Medulla oblongata (tissue), 1 donor: ENCODE results near the gene RIPOR2.
"Not testable (repeated sequence)": the region's sequence is repeated elsewhere in the genome, so short reads cannot be mapped to it uniquely, and the experiment has no call there.

Experiments
- DNase-seq: peaks from one replicate; pipeline ENCODE4 v3.0.0-alpha.2; 2015; ENCODE audit errors: extremely low spot score

The RIPOR2 gene

DNA sequence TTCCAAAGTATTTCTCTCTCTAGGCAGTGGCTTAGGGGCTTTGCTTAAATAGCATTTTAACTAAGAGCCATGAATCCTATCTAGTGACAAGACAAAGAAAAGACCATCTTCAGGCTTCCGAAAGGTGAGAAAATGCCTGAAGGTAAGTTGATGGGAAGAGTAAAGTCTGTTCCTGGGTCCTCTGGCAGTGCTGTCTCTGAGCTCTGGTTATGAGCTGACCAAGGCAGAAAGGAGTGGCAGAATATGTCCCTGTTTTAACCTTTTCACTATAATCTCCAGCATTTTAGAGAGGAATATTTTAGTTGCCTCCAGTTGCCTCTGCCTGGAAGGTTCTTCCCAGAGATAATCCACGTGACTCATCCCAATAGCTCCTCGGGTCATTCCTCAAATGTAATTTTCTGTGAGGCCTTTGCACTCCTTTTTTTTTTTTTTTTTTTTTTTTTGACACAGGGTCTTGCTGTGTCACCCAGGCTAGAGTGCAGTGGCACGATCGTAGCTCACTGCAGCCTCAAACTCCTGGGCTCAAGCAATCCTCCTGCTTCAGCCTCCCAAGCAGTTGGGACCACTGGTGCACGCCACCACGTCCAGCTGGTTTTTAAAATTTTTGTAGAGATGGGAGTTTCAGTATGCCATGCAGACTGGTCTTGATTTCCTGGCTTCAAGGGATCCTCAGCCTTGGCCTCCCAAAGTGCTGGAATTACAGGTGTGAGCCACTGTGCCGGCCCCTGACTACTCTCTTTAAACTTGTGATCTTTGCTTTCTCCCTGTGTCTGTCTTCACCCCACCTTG lies 133.3 kb downstream of the RIPOR2 start:
- no peak for DNase-seq

DNA sequence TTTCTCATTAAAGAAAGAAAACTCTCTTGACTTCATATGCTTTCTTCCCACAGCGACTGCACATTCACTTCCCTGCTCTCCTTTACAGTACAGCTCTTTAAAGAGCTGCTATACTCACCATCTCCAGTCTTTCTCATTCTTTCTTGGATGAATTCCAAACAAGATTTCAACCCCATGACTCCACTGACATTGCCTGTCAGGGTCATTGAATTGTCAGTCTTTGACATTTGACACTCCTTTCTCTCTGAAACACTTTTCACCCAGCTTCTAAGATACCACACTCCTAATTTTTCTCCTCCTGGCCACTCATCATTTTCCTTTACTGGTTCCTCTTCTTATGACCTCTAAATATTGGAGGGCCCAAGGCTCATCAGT lies 136.2 kb downstream of the RIPOR2 start:
- no peak for DNase-seq

DNA sequence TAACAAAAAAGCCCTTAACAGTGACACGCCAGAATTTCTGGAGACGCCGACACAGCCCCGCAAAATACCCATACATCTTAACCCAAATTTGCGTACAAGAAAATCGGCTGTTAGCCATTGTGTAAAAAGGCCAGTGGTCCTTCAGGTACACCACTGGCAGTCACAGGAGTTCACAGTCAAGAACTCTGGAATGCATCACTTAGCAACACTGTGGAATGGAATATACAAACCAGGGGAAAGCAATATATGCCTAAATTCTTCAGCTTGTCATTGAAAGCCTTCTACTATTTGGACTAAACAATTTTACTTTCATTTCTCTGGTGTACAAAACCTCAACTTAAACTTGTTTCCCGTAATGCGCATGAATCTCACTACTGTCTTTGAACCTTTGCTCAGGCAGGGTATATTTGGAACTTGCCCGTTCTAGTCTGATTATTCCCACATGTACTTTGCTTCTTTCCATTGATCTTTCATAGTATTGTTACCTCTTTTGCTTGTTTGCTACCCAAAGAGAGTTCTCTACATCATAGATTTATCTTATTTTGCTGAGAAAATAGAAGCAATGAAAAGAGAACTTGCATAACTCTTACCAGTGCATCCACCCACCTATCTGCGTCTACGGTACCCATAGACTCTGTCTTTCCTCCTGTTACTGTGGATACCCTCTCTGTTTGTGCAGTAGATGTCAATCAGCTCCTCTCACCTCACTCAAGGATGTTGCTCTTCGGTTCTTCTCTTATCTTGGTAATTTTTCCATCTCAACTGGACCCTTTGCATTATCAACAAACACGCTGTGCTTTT lies 136.8 kb downstream of the RIPOR2 start, which contains the start of gene ARMH2:
TSS of gene ARMH2 (minus strand) at position 178 of the 801 bp plus-strand sequence. CDS start at position 118, 60 bp downstream.
- DNase-seq: no peak

DNA sequence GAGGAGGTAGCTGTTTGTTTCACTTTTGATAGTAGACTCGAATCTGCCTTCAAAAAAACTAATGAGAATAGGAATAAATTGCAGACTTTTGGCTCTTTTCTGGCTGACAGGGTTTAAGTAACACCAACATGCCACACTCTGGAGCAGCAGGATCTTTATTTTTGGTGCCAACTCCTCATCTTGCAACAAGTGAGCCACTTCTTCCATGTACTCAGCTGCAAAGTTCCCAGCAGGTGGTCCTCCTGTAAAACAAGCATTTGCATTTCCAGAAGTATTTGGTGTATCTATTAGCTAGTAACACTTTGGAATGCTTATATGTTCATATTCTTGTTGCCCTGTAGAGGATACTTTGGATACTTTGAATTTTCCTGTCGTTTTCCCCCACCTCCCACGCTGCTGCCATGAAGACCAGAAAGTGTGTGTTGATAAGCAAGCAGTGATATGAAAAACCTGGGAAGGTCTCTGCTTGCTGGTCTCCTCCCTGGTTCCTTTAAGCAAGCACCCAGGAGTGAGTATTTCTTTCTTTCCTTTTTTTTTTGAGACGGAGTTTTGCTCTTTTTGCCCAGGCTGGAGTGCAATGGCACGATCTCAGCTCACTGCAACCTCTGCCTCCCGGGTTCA lies 138.1 kb downstream of the RIPOR2 start:
- DNase-seq: no peak

DNA sequence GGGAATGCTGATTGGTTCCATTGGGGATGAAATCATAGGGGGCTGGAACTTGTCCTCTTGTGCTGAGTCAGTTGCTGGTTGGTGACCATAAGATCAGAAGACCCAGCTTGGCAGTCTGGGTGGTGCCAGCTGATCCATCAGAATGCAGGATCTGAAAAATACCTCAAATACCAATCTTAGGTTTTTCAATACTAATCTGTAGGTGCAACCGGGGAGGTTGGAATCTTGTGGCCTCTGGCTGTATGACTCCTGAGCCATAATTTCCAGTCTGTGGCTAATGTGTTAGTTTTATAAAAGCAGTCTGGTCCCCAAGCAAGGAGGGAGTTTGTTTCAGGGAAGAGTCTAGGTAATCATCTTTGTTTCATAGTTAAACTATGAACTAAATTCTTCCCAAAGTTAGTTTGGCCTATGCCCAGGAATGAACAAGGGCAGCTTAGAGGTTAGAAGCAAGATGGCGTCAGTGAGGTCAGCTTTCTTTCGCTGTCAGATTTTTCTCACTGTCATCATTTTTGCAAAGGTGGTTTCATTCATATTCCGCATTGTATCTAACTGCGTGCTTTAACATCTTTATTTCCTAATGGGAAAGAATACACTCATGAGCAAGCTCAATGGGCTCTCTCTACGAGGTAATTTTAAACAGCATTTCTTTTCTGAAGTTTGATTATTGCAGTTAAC lies 139.0 kb downstream of the RIPOR2 start:
- DNase-seq: no peak

DNA sequence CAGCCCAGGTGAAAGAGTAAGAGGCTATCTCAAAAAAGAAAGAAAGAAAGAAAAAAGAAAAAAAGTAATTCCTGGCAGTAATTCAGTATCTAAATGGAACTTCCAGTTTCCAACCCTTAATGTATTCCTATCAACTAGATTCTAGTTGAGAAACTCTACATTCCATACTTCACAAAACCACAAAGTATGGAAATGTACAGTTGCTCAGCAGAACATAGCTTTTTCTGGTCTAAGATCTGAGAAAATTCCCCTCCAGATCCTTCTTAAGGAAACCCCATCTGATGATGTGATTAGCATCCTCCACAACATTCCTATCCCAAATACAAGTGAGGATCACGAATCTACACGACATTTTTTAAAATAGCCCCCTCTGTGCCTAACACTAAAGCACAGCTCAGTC lies 140.7 kb downstream of the RIPOR2 start:
- DNase-seq: no peak

DNA sequence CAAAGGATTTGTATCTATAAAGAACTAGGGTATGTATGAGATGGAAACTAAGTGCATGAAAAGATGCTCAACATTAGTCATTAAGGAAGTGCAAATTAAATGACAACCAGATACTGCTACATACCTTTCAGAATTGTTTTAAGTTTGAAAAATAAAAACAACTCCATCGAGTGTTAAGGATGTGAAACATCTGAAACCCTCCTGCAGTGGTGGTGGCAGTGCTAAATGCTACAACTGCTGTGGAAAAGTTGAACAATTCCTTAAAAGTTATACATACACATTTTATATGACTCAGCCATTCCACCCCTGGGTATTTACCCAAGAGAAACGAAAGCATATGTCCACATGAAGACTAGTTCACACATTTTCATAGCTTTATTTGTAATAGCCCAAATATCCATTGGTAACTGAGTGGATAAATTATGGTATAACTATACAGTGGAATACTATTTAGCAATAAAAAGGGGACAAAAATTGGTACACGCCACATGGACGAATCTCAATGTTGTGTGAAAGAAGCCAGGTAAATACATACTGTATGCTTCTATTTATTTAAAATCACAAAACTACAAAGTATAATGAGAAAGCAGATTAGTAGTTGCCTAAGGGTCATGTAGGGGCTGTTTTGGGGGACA lies 147.6 kb downstream of the RIPOR2 start:
- DNase-seq: no peak

DNA sequence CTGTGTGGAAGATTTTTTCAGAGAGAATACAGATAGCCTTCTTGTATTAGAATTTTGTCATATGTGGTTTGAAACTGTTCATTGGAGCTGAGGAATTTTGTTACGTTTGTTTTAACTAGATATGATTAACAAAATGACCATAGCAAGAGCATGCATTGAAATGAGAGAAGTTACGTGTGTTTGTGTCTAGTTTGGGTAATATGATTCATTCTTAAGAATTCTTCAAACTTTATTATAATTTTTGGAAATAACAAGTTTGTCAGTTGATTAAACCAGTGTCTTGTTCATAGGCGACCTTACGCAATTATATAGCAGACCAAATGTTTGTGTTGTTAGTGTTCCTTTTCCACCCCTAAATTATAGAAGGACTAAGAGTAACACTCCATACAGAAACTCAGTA lies 155.6 kb downstream of the RIPOR2 start:
- DNase-seq: no peak

DNA sequence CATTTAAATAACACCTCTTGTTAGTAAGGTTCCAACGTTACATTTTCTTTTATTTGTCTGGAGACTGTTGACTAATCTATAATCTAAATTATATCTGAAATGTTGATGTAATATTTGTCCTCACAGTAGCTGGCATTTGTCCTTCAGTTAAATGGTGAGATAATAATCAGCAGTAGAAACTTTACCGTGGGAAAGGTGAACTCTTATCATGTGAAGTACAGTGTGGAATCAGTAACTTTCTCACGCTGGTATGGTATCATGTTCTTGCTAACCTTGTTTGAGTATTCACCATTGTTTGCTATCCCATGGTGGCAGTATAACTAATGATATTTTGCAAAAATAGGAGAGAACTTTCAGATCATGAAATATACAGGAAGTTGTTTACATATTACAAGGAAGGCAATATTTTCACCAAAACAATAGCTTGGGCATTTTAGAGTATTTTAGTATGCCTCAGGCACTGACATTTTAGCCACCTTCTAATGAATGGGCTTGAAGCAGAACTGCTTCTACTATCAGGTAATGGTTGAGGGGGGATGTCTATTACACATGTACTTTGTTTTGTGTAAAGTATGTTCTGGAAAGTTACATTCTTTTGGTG lies 156.2 kb downstream of the RIPOR2 start:
- DNase-seq: no peak

DNA sequence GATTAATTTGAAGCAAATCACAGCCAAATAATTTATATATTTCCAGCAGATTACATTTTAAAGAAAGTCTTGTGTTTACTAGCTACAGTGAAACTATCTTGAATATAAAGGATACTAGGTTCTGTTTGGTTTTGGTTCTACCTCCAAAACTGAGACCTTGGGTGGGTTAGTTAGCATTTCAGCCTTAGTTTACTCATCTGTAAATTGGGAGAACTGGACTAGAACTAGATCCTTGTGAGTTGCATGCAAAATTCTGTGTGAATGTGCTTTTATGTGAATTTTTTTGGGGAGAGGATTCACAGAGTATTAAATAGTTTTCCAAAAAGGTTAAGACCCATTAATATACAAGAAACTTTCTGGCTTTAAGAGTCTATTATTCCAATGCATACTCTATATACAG lies 156.9 kb downstream of the RIPOR2 start:
- no peak for DNase-seq

DNA sequence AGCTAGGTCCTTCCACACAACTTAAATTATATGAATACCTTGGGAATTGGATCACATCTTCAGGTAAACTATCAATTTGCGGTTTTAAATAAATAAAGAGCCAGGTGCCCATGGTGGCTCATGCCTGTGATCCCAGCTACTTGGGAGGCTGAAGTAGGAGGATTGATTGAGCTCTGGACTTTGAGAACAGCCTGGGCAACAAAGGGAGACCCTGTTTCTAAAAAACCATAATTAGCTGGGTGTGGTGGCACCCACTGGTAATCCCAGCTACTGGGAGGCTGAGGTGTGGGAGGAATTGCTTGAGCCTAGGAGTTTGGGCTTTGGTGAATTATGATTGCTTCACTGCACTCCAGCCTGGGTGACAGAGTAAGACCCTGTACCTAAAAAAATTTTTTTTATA lies 157.6 kb downstream of the RIPOR2 start:
- DNase-seq: no peak

DNA sequence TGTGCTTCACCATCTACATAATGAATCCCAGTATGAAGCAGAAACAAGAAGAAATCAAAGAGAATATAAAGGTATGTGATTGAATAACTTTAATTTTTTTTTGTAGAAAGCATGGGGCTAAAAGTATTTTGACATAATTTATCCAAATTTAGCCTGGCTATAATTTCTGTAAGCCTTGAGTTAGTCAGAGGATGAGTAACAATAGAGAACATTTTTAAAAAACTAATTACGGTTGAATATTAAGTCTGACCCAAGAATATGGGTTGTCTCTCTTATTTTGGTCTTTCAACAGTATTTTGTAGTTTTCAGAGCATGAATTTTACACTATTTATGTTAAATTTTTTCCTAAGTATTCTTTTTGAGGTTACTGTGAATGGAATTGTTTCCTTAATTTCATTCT lies 158.5 kb downstream of the RIPOR2 start:
- DNase-seq: no peak

DNA sequence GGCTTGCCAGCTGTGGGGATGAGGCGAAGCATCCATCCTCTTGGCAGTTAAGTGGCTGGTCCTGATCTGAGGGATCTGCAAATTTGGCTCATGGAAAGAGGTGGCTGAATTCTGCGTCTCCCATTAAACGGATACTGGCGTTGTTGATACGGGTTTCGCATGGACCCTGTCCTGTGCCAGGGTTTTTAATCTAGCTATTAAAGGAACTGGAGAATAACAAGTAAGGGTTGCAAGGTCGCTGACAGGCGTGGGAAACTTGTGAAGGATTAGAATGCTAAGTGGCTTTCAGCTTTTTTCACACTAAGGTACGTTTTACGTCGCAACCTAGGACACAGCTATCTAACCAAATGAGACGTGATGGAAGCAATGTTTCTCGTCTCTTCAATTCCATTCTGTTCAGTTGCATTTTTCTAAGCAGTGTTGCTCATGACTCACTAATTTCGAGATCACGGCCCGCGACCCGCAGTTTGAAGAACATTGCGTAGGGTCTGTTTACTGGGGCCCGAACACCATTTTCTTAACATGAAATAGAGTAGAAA lies 160.2 kb downstream of the RIPOR2 start:
- no peak for DNase-seq

DNA sequence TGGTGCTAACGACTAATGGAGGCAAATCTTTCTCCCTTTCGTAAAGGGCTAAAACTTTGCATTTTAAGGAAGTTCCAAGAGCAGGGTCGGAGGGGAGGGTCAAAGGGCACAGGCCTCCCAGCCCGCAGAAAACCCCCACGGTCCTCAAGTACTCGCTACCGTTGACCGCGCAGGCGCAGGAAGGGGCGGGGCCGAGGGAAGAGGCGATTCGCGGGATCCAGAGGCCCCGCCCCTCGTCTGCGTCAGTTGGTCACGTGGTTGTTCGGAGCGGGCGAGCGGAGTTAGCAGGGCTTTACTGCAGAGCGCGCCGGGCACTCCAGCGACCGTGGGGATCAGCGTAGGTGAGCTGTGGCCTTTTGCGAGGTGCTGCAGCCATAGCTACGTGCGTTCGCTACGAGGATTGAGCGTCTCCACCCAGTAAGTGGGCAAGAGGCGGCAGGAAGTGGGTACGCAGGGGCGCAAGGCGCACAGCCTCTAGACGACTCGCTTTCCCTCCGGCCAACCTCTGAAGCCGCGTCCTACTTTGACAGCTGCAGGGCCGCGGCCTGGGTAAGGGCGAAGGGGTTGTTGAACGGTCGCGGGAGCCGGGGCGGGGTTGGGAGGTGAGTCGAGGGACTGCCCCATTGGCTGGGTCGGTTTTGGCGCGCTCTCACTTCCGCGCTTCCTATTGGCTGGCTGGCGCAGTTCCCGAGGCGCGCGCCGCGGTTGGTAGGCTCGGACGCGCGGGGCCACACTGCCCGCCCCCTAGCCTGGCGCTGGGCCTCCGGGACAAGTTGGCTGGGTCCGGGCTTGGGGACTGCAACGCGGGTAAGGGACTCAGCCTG lies 160.9 kb downstream of the RIPOR2 start, which contains the start of gene GMNN:
TSS of gene GMNN (plus strand) at position 242 of the 824 bp plus-strand sequence. CDS start 2,310 bp downstream, outside the sequence.
- DNase-seq: peak; percentile 99

DNA sequence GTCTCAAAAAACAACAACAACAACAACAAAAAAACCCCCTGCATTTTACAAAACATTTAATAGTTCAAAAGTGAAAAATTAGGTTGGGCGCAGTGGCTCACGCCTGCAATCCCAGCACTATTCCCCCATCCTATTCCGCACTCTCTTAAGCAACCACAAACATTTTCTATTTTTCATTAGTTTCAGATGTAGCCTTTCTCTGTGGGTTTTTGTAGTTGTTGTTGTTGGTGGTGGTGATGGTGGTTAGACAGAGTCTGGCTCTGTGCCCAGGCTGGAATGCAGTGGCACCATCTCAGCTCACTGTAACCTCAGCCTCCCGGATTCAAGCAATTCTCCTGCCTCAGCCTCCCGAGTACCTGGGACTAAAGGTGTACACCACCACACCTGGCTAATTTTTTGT lies 167.4 kb downstream of the RIPOR2 start:
- DNase-seq: no peak

DNA sequence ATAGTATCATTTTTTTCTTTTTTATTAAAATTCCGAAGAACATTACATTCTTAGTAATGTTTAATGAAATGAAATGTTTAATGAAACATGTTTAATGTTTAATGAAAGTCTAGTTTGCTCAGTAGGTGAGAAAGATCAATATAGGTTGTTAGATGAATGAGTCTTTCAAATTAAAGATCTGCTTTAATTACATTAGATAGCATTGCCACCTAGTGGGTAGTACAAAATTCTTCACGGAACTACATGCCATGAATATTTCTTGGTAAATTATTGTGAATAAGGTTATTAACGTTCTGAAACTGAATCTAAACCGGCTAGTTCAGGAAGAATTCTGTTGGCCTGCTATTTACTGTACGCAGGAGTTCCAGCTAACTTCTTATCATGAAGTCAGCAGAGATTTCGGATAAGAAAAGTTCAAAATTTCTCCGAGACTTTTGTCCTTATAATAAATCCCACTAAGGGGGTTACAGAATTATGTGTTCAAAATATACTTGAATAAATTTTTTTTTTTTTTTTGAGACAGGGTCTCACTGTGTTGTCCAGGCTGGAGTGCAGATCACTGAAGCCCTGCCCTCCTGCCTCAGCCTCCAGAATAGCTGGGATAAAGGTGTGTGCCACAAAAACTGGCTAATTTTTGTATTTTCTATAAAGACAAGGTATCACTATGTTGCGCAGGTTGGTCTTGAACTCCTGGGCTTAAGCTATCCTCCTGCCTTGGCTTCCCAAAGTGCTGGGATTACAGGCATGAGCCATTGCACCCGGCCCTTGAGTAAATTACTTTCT lies 168.9 kb downstream of the RIPOR2 start:
- peak; percentile 50 for DNase-seq

DNA sequence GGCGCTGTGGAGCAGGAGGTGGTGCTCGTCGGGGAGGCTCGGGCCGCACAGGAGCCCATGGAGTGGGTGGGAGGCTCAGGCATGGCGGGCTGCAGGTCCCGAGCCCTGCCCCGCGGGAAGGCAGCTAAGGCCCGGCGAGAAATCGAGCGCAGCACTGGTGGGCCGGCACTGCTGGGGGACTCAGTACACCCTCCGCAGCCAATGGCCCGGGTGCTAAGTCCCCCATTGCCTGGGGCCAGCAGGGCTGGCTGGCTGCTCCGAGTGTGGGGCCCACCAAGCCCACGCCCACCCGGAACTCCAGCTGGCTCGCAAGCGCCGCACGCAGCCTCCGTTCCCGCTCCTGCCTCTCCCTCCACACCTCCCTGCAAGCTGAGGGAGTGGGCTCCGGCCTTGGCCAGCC lies 169.8 kb downstream of the RIPOR2 start:
- not testable (repeated sequence) for DNase-seq

DNA sequence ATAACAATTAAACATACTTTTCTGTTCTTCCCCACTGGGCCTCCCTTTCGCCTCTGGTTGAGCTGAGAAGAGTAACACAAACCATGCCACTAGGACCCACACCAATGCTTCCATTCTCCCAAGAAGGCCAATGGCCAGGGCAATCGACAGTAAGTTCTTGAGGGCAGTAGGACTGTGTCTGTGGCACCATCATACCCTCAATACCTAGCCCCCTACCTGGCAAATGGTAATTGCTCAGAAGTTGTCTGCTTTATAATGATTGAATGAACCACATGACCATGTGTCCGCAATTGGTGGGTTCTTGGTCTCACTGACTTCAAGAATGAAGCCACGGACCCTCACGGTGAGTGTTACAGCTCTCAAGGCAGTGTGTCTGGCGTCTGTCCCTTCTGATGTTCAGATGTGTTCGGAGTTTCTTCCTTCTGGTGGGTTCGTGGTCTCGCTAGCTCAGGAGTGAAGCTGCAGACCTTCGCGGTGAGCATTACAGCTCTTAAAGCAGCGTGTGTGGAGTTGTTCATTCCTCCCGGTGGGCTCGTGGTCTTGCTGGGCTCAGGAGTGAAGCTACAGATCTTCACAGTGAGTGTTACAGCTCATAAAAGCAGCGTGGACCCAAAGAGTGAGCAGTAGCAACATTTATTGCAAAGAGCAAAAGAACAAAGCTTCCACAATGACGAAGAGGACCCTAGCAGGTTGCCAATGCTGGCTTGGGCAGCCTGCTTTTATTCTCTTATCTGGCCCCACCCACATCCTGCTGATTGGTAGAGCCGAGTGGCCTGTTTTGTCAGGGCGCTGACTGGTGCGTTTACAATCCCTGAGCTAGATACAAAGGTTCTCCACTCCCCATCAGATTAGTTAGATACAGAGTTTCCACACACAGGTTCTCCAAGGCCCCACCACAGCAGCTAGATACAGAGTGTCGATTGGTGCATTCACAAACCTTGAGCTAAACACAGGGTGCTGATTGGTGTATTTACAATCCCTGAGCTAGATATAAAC lies 170.6 kb downstream of the RIPOR2 start:
- DNase-seq: not testable (repeated sequence)
